Measurements from ENCODE around the gene CNGB1.

GRCh38 chr16:57875347-57875746 lies 95.6 kb downstream of the CNGB1 start:
- no peak for TF ChIP-seq CTCF (IDR thresholded peaks at IDR 0.05 in 8 of 11, conservative IDR thresholded peaks at IDR 0.05 in 3 of 11)
- no peak for TF ChIP-seq POLR2AphosphoS5 (IDR thresholded peaks at IDR 0.05)
